CD4-positive, alpha-beta T cell (primary cell): ENCODE measurements around the gene SGF29. TPM values are rescaled to one million over a fixed set of nuclear protein-coding genes. Genes with fewer than 3 reads are reported as not detected.
"Not testable (repeated sequence)": the region's sequence is repeated elsewhere in the genome, so short reads cannot be mapped to it uniquely, and the experiment has no call there.

Experiments used
- ATAC-seq: fragments of 200-7000 bp; cut with Tn5 transposase; one replicate; pipeline ENCODE4 v1.10.0; 2022; ENCODE audit warnings: mild to moderate bottlenecking; ENCODE audit not compliant: poor library complexity
- CTCF ChIA-PET: fragments of 350-600 bp; sonication (Branson Sonifier 250); formaldehyde crosslinking; loops from one replicate; lab custom pipeline; 2021; ENCODE audit warnings: antibody characterized with exemption, inconsistent platforms; lab: Charles Lee
- POLR2A ChIA-PET: fragments of 350-600 bp; sonication (Branson Sonifier 250); formaldehyde crosslinking; loops from one replicate; lab custom pipeline; 2021; ENCODE audit warnings: antibody characterized with exemption, inconsistent platforms; lab: Charles Lee
- DNase-seq, 14 experiments: peaks; one replicate each; pipeline ENCODE4 v3.0.0-alpha.2; 2013 to 2020; ENCODE audit warnings: mixed read lengths in 2 of 14
- H3K27ac ChIP-seq, 2 donors: one replicate each; pipeline versions ENCODE4 v1.5.1 to v1.7.0; 2013; ENCODE audit warnings: low read length in 2 of 2, low read depth in 1 of 2, mild to moderate bottlenecking in 1 of 2
- H3K27me3 ChIP-seq, 2 experiments: 1 replicate in 1 of 2; 2 replicates in 1 of 2; pipeline versions ENCODE4 v1.6.1 to v1.7.0; 2013; ENCODE audit warnings: low read length in 2 of 2, control low read depth in 1 of 2, mild to moderate bottlenecking in 1 of 2, moderate library complexity in 1 of 2; ENCODE audit not compliant: insufficient read depth in 2 of 2, control insufficient read depth in 1 of 2
- H3K36me3 ChIP-seq: one replicate; pipeline ENCODE4 v1.6.1; 2013; ENCODE audit warnings: low read length, control low read depth; ENCODE audit not compliant: insufficient read depth
- H3K4me1 ChIP-seq: one replicate; pipeline ENCODE4 v1.6.1; 2013; ENCODE audit warnings: low read length, control low read depth; ENCODE audit not compliant: insufficient read depth
- H3K4me3 ChIP-seq: one replicate; pipeline ENCODE4 v1.5.1; 2013; ENCODE audit warnings: mild to moderate bottlenecking, low read length, moderate library complexity
- H3K9me3 ChIP-seq, 2 experiments: 1 replicate in 1 of 2; 2 replicates in 1 of 2; pipeline versions ENCODE4 v1.6.1 to v1.7.0; 2013; ENCODE audit warnings: low read length in 2 of 2, mild to moderate bottlenecking in 2 of 2, control low read depth in 1 of 2, moderate library complexity in 1 of 2; ENCODE audit not compliant: control insufficient read depth in 1 of 2, insufficient read depth in 1 of 2
- H3K27ac Mint-ChIP-seq: one replicate; pipeline ENCODE4 v1.8.0; 2020; ENCODE audit warnings: mixed read lengths
- H3K27me3 Mint-ChIP-seq: one replicate; pipeline ENCODE4 v1.8.0; 2021; ENCODE audit warnings: mixed read lengths
- H3K36me3 Mint-ChIP-seq: one replicate; pipeline ENCODE4 v1.8.0; 2021; ENCODE audit warnings: low read depth, mixed read lengths
- H3K4me1 Mint-ChIP-seq: one replicate; pipeline ENCODE4 v1.8.0; 2021; ENCODE audit warnings: low read depth, mixed read lengths
- H3K4me3 Mint-ChIP-seq: one replicate; pipeline ENCODE4 v1.8.0; 2020; ENCODE audit warnings: mild to moderate bottlenecking, mixed read lengths
- H3K9me3 Mint-ChIP-seq: one replicate; pipeline ENCODE4 v1.8.0; 2020; ENCODE audit warnings: mixed read lengths
- intact Hi-C, 2 experiments: fragments of 100-400 bp; cut with DNase I in 1 of 2; cut with micrococcal nuclease in 1 of 2; formaldehyde crosslinking; loops; one replicate each; pipeline versions ENCODE4 v1.15.1 to v1.9.0; 2023 to 2025; cut with DNase I, micrococcal nuclease
- total RNA-seq, 174 experiments: library from RNA in 2 of 174; stranded (reverse) in 2 of 174; gene quantifications; one replicate each; pipeline ENCODE4 v1.2.3 and lab custom pipeline; 2021 to 2026
- TF ChIP-seq, protein P1 (sequence below): fragments of 200-600 bp; IDR thresholded peaks from one replicate; pipeline ENCODE4 v1.8.0; 2022; ENCODE audit warnings: antibody characterized with exemption, mild to moderate bottlenecking

SGF29 gene
- total RNA-seq, 2 experiments from 2014 or later, result 38.9 to 40.3 TPM

- POLR2A ChIA-PET, intact Hi-C loops, DNase-seq, H3K4me1 ChIP-seq, H3K36me3 ChIP-seq, H3K9me3 ChIP-seq, H3K4me3 ChIP-seq, H3K27me3 ChIP-seq, ATAC-seq, H3K4me3 Mint-ChIP-seq, CTCF ChIA-PET, H3K36me3 Mint-ChIP-seq, H3K9me3 Mint-ChIP-seq, H3K27ac ChIP-seq, H3K4me1 Mint-ChIP-seq, H3K27me3 Mint-ChIP-seq, H3K27ac Mint-ChIP-seq: not testable (repeated sequence)
Observed at GRCh38 chr16:28602062-28602461, 48.3 kb downstream of the SGF29 start.

DNA sequence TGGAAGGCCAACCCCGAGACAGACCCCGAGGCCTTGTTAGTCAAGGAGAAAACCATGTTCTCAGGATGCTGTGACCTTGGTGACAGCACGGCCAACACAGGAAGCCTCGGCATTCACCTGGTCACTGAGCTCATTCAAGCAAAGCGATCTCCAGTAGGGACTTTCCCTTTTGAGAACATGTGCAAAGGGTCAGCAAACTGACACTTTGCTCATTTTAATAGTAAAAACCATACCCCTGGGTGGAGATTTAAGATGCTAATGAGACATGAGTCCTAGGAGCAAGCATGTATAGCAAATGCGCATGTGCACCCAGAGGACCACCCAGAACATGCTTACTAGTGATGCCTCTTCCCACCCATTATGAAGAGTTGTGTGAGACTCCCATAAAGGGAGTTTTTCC lies 48.8 kb downstream of the SGF29 start:
- ChIA-PET POLR2A (no interaction called here), CTCF (no interaction called here)
- Mint-ChIP-seq H3K27me3 (no peaks in the 10 kb centered on the region), H3K27ac (no peak overlapping the region), H3K36me3 (no peaks in the 10 kb centered on the region), H3K9me3 (no peaks in the 10 kb centered on the region), H3K4me1 (no peaks in the 10 kb centered on the region), H3K4me3 (no peak overlapping the region)
- no peak for ATAC-seq
- Histone ChIP-seq H3K4me1 (peaks cover 3% of the 10 kb centered on the region), H3K9me3 (no peaks in the 10 kb centered on the region), H3K4me3 (no peak overlapping the region), H3K36me3 (no peaks in the 10 kb centered on the region), H3K27ac (no peak overlapping the region), H3K27me3 (no peaks in the 10 kb centered on the region)
- TF ChIP-seq, protein P1, sequence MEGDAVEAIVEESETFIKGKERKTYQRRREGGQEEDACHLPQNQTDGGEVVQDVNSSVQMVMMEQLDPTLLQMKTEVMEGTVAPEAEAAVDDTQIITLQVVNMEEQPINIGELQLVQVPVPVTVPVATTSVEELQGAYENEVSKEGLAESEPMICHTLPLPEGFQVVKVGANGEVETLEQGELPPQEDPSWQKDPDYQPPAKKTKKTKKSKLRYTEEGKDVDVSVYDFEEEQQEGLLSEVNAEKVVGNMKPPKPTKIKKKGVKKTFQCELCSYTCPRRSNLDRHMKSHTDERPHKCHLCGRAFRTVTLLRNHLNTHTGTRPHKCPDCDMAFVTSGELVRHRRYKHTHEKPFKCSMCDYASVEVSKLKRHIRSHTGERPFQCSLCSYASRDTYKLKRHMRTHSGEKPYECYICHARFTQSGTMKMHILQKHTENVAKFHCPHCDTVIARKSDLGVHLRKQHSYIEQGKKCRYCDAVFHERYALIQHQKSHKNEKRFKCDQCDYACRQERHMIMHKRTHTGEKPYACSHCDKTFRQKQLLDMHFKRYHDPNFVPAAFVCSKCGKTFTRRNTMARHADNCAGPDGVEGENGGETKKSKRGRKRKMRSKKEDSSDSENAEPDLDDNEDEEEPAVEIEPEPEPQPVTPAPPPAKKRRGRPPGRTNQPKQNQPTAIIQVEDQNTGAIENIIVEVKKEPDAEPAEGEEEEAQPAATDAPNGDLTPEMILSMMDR, result no peak
- intact Hi-C loops, result no loop called here
- no peak for DNase-seq

GRCh38 chr16:28603381-28604185 lies 49.9 kb downstream of the SGF29 start:
- ChIA-PET CTCF (no interaction called here), POLR2A (no interaction called here)
- TF ChIP-seq, protein P1, result no peak
- Histone ChIP-seq H3K27ac (no peak overlapping the region), H3K4me1 (no peaks in the 10 kb centered on the region), H3K27me3 (no peaks in the 10 kb centered on the region), H3K9me3 (no peaks in the 10 kb centered on the region), H3K4me3 (no peak overlapping the region), H3K36me3 (no peaks in the 10 kb centered on the region)
- no peaks in the 10 kb centered on the region for H3K36me3 Mint-ChIP-seq
- intact Hi-C loops, result no loop called here
- no peak overlapping the region for H3K4me3 Mint-ChIP-seq
- no peak for DNase-seq
- no peaks in the 10 kb centered on the region for H3K9me3 Mint-ChIP-seq
- H3K27me3 Mint-ChIP-seq, result no peaks in the 10 kb centered on the region
- no peak for ATAC-seq
- H3K4me1 Mint-ChIP-seq, result no peaks in the 10 kb centered on the region
- H3K27ac Mint-ChIP-seq, result no peak overlapping the region

- no peak for DNase-seq
- CTCF ChIA-PET, result no interaction called here
Observed at GRCh38 chr16:28604186-28604565, 50.5 kb downstream of the SGF29 start.

More at GRCh38 chr16:28604186-28604565, 50.5 kb downstream of the SGF29 start:
- ATAC-seq, result no peak
- Histone ChIP-seq H3K36me3 (no peaks in the 10 kb centered on the region), H3K9me3 (no peaks in the 10 kb centered on the region), H3K27me3 (no peaks in the 10 kb centered on the region), H3K4me1 (no peaks in the 10 kb centered on the region), H3K4me3 (no peak overlapping the region), H3K27ac (no peak overlapping the region)
- H3K4me1 Mint-ChIP-seq, result no peaks in the 10 kb centered on the region
- TF ChIP-seq, protein P1, result no peak
- no peaks in the 10 kb centered on the region for H3K9me3 Mint-ChIP-seq
- no peak overlapping the region for H3K4me3 Mint-ChIP-seq
- POLR2A ChIA-PET, result no interaction called here
- H3K36me3 Mint-ChIP-seq, result no peaks in the 10 kb centered on the region
- no peaks in the 10 kb centered on the region for H3K27me3 Mint-ChIP-seq
- intact Hi-C loops, result no loop called here
- no peak overlapping the region for H3K27ac Mint-ChIP-seq
